HG02798 (cell line): Measurements from ENCODE around the gene SIX3.

Source experiments
- ATAC-seq: cut with Tn5 transposase; IDR thresholded peaks from one replicate; pipeline ENCODE4 v1.9.1; 2021; ENCODE audit warnings: mild to moderate bottlenecking; ENCODE audit not compliant: unreplicated experiment, poor library complexity

Gene SIX3

DNA sequence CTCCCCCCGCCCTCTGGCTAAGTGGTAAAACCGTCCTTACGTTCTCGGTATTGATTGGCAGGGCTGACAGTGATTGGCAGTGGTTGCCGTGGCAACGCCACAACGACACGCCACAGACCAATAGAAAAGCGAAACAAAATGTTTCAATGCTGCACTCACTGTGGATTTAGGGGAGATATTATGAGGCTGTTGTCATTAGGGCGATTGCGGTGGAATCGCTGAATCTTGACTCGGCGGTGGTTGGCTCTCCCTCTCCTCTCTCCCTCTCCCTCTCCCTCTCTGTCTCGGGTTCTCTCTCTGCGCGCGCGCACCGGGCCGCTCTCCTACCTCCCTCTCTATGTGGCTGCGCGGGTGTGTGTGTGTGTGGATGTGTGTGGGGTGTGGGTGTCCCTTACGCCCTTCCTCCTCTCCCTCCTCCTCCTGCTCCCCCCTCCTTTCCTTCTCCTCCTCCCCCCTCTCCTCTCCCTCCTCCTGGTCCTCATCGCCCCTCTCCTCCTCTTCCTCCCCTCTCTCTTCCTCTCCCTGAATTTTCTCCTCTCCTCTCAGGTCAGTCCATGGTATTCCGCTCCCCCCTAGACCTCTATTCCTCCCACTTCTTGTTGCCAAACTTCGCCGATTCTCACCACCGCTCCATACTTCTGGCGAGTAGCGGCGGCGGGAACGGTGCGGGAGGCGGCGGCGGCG lies at the start of gene SIX3:
SIX3 (plus strand) TSS at position 152 of the 684 bp plus-strand sequence; CDS start at position 555, 403 bp downstream.
- ATAC-seq: peak; percentile 69

GRCh38 chr2:44894058-44894457 lies 47.4 kb upstream of the SIX3 start:
- ATAC-seq: peak; percentile 38

GRCh38 chr2:44895061-44895460 lies 46.4 kb upstream of the SIX3 start:
- no peak for ATAC-seq

- no peak for ATAC-seq
Observed at GRCh38 chr2:44897406-44897805, 44.1 kb upstream of the SIX3 start.

DNA sequence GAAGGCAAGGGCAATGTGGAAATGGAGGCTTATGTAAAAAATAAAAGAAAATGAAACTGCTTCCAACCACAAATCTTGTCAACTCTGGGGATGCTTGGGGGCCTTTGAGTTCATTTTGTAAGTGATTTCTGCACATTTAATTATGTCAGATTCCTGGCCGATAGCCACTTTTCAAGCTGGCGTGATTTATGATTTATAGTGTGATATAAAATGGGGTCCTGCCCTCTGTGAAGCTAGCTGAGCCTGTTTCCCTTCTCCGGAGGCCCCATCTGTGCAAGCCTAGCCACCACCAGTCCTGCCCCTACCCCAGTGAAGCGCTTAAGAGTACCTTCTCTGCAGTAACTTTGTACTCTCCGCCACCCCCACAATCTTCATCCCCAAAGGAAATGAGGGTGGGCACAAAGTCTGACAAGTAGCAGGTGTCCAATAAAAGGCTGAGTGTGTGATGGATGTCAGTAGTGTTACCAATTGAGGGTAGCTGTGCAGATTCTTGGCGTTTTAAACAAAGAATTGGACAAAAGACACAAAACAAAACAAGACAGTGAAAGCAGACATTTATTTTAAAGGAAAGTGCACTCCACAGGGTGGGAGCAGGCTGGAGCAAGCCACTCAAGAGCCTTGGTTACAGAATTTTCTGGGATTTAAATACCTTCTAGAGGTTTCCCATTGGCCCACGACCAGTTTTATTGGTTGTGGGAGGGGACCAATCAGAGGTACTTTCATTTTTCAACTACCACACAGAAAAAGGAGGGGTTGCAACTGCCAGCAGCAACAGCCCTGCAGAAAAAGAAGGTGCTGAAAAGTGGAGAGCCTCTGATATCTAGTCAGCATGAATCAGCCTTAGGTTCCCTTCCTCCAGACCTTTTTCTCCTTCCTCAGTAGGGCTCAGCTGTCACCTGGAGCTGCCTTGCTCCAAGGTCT lies 39.0 kb upstream of the SIX3 start:
- no peak for ATAC-seq

GRCh38 chr2:44904578-44904977 lies 36.9 kb upstream of the SIX3 start:
- no peak for ATAC-seq

DNA sequence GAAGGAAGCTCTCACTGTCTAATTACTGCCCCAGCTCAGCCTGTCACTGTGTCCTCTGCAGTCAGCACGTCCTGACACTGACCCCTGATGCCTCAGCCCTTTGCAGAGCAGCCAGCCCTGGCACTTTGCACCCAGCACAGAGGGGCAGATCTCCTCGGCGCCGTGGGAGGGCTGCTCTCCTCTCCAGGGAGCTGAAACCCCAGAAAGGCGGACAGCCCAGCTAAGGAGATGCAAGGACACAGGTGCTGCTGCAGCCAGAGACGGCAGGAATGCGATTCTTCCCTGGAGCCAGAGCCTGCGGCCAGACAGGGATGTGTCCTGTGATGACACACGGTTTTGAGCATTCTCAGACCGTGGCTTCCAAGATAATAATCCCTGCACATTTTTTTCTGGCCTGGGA lies 34.5 kb upstream of the SIX3 start:
- no peak for ATAC-seq

DNA sequence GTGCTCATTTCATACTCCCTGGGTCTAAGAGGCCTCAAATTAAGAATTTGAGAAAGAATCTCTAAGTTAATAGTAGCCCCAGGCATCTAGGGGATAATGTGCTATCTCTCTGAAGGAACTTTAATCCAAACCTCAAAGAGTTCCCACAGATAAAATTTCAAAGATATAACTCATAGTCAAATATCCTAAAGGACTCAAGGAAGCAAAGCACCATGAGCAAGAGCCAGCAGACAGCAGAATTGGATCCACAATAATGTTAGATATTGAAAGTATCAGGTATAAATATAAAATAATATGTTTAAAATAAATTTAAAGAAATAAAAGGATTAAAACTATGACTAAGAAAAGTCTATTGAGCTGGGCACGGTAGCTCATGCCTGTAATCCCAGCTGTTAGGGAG lies 31.7 kb upstream of the SIX3 start:
- no peak for ATAC-seq

DNA sequence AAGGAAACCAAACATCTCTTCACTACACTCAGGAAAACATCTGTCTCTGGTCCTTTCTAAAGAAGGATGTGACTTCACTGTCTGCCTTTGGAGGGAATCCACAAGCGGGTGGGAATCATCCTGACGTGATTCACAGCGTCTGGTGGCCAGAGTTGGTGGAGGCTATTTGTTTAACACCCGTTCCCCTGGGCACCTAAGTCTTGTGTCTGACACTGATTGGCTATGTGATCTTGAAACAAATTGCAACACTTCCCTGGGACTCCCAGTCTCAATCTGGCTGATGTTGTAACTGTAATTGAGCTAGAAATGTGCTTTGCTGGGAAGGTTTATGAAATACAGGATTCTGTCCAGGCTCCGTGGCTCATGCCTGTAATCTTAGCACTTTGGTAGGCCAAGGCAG lies 28.8 kb upstream of the SIX3 start:
- ATAC-seq: no peak

GRCh38 chr2:44916291-44916690 lies 25.2 kb upstream of the SIX3 start:
- no peak for ATAC-seq

DNA sequence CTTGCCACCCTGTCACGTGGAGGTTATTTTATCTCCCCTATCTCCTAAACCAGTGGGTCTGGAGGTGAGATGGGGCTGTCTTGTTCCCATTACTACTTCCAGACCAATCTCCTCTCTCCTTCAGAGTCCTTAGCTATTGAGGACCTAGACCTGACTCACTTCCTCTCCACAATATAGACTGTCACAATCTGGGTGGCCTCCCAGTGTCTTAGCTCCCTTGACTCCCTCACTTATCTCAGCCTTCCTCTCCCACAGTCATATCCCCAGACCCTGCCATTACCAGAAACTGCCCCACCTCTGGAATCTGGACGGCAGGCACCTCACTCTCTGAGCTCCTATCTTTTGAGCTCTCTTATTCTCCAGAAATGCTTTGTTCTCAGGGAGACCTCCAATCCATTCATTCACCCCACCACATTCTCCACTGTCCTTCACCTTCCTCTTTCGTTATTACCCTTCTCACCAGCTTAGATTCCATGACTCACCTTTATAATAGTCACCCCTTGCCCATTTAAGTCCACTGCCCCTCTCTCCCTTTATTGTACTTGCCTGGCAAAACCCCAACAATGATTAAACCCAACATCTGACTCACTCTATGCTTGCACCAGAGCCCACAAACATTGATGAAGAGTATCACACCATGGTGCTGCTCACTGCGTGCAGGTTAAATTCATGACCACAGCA lies 23.3 kb upstream of the SIX3 start:
- ATAC-seq: no peak

DNA sequence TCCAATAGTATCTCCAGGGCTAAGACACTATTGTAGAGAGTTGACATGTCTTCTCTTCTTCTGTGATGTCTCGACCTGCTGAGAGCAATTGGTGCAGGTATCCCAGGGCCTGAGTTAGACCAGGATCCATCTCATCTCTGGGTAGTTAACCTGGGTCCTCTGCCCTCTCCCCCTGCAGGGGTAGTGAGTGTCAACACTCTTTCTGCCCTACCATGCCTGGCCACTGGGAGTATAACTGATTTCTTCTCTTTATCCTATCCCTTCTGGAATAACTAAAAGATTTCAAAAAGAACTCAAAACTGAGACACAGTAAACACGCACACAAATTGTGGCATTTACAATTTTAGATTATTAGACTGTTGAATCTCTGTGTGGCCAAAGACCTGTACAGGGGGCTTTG lies 20.8 kb upstream of the SIX3 start:
- ATAC-seq: no peak

- ATAC-seq: no peak
Observed at GRCh38 chr2:44922776-44923175, 18.7 kb upstream of the SIX3 start.

DNA sequence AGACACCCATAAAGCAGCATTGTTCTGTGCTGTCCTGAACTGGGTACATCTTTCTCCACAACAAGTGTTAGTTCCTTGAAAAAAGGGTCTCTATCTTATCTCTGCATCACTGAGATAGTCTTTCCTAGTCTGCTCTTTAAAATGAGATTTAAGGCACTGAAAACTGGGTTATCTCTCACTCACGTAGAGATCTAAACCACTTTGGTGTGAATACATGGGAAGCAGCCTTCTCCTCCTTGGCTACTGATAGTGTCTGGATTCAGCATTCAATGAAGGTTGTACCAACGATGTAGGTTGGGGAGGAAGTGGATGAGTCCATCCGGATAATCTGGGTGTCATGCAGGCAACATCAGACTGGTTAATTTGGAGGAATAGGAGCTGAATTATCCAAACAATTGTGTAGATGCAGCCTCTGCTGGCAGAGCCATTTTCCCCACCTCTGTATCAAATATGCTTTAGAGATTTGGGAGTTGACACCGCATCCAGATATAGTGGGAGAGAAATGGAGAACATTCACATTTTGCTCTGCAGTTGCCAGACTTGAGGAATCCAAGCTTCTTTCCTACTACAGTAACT lies 15.9 kb upstream of the SIX3 start:
- no peak for ATAC-seq

DNA sequence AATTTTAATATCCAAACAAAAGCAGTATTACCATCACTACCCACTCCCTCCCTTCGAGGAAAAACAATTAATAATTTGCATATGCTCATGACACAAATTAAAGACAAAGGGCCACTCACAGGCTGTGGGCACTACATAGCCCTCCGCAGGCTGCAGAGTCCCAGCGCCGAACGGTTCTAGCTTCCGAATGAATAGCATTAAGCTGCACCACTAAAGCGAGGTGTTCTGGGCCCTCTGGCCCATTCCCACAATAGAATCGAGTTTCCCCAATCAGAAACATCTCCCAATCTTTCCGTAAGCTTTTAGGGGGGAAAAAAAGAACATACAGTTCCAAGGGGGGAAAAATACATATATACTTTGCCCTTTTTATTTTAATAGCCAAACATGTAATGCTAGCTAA lies 14.5 kb upstream of the SIX3 start:
- ATAC-seq: no peak

GRCh38 chr2:44927985-44928482 lies 13.5 kb upstream of the SIX3 start:
- ATAC-seq: no peak

GRCh38 chr2:44928483-44929158 lies 12.9 kb upstream of the SIX3 start:
- ATAC-seq: no peak

DNA sequence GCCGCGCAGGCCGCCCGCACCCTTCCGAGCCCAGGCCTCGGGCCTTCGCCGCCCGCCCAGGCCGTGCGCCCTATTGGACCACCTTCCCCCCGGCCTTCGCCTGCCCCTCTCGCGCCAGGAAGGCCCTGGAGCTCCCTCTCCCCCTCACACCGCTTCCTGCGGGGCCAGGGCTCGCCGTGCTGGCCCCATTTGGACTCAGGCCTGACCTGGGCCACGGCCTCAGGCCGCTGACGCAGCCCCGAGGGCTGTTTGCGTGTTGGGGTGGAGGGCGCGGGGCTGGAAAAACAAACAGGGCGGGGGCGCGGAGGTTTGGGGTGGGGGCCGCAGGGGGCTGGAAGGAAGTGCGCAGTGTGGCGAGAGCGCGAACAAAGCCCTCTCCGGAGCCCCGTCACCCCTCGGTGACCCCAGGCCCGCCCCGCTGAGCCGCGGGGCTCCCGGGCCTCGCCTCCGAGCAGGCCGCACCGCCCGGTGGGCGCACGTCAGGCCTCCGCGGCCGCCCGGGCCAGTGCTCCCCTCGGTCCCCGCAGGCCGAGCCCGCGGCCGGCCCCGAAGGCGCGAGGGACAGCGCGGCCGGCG lies 12.3 kb upstream of the SIX3 start:
- no peak for ATAC-seq

- no peak for ATAC-seq
Observed at GRCh38 chr2:44929735-44930273, 11.7 kb upstream of the SIX3 start.
